ENCODE measurements around the gene DRAM2. TPM values are rescaled to one million over a fixed set of nuclear protein-coding genes. Genes with fewer than 3 reads are reported as not detected.
A peak's percentile ranks its signal among the peaks of the same experiment; 100 is the strongest.

Gene DRAM2
- total RNA-seq, result 10 to 100 TPM; 26.9 to 51.6 (median 43.5) TPM
- 10 to 100 TPM; 76.4 to 87.5 TPM for polyA plus RNA-seq
- 35.7 reads per million, percentile 64 among the genes with 10 or more reads in this experiment for total RNA-seq

DNA sequence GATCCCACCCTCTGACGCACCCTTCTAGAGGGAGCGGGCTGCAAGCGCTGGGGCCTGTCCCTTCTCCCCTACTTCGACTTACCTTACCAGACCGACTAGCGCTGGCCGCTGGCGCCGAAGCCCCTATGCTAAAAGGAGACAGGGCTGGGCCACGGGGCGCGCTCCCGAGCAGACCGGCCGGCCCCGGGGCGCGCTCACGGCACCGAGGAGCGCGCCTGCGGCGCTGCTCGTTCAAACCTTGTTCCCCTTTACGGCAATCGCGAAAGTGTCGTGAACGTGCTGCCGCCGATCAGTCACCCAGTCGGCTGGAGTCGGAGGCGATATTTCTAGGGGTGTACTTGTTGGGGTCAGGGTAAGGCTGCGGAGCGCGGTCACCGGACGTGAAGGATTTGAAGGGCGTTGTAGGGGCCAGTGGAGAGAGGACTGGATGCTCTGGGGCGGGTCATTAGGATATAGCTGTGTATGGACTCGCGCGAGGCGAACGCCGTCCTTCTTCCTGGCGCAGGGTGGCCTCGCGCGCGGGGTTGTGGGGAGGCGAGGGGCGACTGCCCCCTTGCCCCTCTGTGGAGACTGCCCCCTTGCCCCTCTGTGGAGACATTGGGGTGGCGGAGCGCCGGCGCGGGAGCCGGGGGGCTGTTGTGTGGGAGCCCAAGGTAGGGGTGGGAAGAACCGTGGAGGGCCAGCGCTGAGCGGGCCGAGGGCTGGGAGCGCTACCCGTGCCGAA is at the start of gene DRAM2, which contains the start of gene CEPT1:
Gene DRAM2, minus strand, starts transcription at position 138 of the 724 bp plus-strand sequence. CDS start 8,539 bp downstream, outside the sequence.
Gene CEPT1, plus strand, starts transcription at position 268 of the 724 bp plus-strand sequence. CDS start 7,492 bp downstream, outside the sequence.
- intact Hi-C loops (cut with micrococcal nuclease), result loop anchor here (1.0 to 5.0 kb wide), 14 partner anchors 47 to 803 kb away; partner anchors contain the start of genes ATP5PB (in 2 of the 2), WDR77 (in 2 of the 2) and RBM15 (in 1 of the 2)
- CTCF ChIA-PET, result interaction anchor here (0.6 to 1.5 kb wide), 3 partner anchors 15 to 79 kb away, joined by 3 read pairs; no protein-coding TSS in a partner anchor
- Histone ChIP-seq H3K4me1 (ENCODE audit: control insufficient read depth in 2 of 2, insufficient read depth in 2 of 2, low read length in 2 of 2) (peaks cover 18 to 22% of the 10 kb centered on the region in 2 donors), H3K36me3 (ENCODE audit: control insufficient read depth in 2 of 3, insufficient read depth in 3 of 3, low read length in 3 of 3) (peaks cover 0 to 26% (median 0%) of the 10 kb centered on the region in 3 experiments), H3K27ac (ENCODE audit: low read depth, low read length) (peak within 1 kb of the TSS; percentile 93), H3K27me3 (ENCODE audit: control insufficient read depth in 2 of 2, insufficient read depth in 2 of 2, low read length in 2 of 2) (no peaks in the 10 kb centered on the region), H3K9me3 (ENCODE audit: control insufficient read depth in 2 of 3, low read length in 3 of 3) (no peaks in the 10 kb centered on the region), H3K4me3 (ENCODE audit: low read length) (peak within 1 kb of the TSS; percentile 91)
- ATAC-seq, result peak; percentile 95
- Mint-ChIP-seq H3K27me3 (no peaks in the 10 kb centered on the region), H3K4me1 (peaks cover 40 to 75% (median 57%) of the 10 kb centered on the region in 7 donors), H3K4me3 (peak within 1 kb of the TSS; percentile 87 to 100 (median 98)), H3K36me3 (peaks cover 8 to 28% (median 19%) of the 10 kb centered on the region in 5 donors), H3K27ac (peak within 1 kb of the TSS; percentile 91 to 100 (median 97)), H3K9me3 (no peaks in the 10 kb centered on the region)
- DNase-seq, result peak; percentile 77 to 93 (median 89)
- POLR2A ChIA-PET, result interaction anchor here (0.7 to 2.7 kb wide), 25 partner anchors 12 to 206 kb away, joined by 3 to 34 read pairs (median 4); partner anchors contain the start of genes CHI3L2, DENND2D and LRIF1

DNA sequence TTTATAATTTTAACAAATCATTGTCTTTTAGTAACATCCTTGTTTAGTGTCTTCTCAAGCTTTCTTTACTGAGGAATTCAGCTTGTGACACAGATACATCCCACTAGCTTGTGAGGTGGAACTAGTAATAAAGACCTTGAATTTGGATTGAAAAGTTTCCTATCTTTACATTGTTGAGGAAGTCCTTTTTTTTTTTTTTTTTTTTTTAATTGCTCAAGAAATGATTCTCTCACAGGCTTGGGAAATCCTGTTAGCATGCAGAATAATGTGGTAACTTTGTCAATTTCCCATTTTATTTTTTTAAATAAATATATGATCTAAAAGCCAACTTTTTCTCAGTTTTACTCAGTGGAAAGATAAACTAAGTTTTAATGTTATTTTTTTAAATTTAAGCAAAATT is 44.8 kb upstream of the DRAM2 start:
- peaks cover 26 to 45% (median 32%) of the 10 kb centered on the region in 3 experiments for H3K36me3 ChIP-seq (ENCODE audit: control insufficient read depth in 2 of 3, insufficient read depth in 3 of 3, low read length in 3 of 3)
- Mint-ChIP-seq H3K36me3 (peaks cover 26 to 60% (median 42%) of the 10 kb centered on the region in 5 donors), H3K4me1 (peaks cover 58 to 98% (median 91%) of the 10 kb centered on the region in 7 donors), H3K9me3 (no peaks in the 10 kb centered on the region), H3K27ac (peak overlapping the region in 5 of 9 donors; percentile 17 to 99 (median 78)), H3K4me3 (no peak overlapping the region), H3K27me3 (no peaks in the 10 kb centered on the region)
- ChIA-PET CTCF (interaction anchor here (0.7 kb wide), 1 partner anchor 569 kb away, joined by 3 read pairs; no protein-coding TSS in a partner anchor), POLR2A (interaction anchor here (0.7 to 26.6 kb wide), 3 partner anchors 13 to 220 kb away, joined by 4 to 1128 read pairs (median 248); partner anchors contain the start of genes CHI3L2 and DENND2D)
- no peak overlapping the region for H3K4me3 ChIP-seq (ENCODE audit: low read length)
- ATAC-seq (no peak), DNase-seq (no peak)
- peaks cover 12 to 48% of the 10 kb centered on the region in 2 donors for H3K4me1 ChIP-seq (ENCODE audit: control insufficient read depth in 2 of 2, insufficient read depth in 2 of 2, low read length in 2 of 2)
- H3K27me3 ChIP-seq (ENCODE audit: control insufficient read depth in 2 of 2, insufficient read depth in 2 of 2, low read length in 2 of 2), result no peaks in the 10 kb centered on the region
- intact Hi-C loops (cut with micrococcal nuclease), result loop anchor here (5.0 kb wide), 1 partner anchor 38 kb away; no protein-coding TSS in a partner anchor
- H3K9me3 ChIP-seq (ENCODE audit: control insufficient read depth in 2 of 3, low read length in 3 of 3), result no peaks in the 10 kb centered on the region
- no peak overlapping the region for H3K27ac ChIP-seq (ENCODE audit: low read depth, low read length)

GRCh38 chr1:111183308-111184069 is 43.6 kb upstream of the DRAM2 start:
- Histone ChIP-seq H3K27ac (ENCODE audit: low read depth, low read length) (peak overlapping the region; percentile 31), H3K36me3 (ENCODE audit: control insufficient read depth in 2 of 3, insufficient read depth in 3 of 3, low read length in 3 of 3) (peaks cover 18 to 34% (median 24%) of the 10 kb centered on the region in 3 experiments), H3K27me3 (ENCODE audit: control insufficient read depth in 2 of 2, insufficient read depth in 2 of 2, low read length in 2 of 2) (no peaks in the 10 kb centered on the region), H3K4me1 (ENCODE audit: control insufficient read depth in 2 of 2, insufficient read depth in 2 of 2, low read length in 2 of 2) (peaks cover 7 to 43% of the 10 kb centered on the region in 2 donors), H3K9me3 (ENCODE audit: control insufficient read depth in 2 of 3, low read length in 3 of 3) (no peaks in the 10 kb centered on the region), H3K4me3 (ENCODE audit: low read length) (no peak overlapping the region)
- DNase-seq (no peak), ATAC-seq (no peak)
- Mint-ChIP-seq H3K27ac (peak overlapping the region in 8 of 9 donors; percentile 17 to 99 (median 78)), H3K4me1 (peaks cover 53 to 98% (median 91%) of the 10 kb centered on the region in 7 donors), H3K27me3 (no peaks in the 10 kb centered on the region), H3K36me3 (peaks cover 16 to 55% (median 37%) of the 10 kb centered on the region in 5 donors), H3K4me3 (no peak overlapping the region), H3K9me3 (no peaks in the 10 kb centered on the region)
- intact Hi-C loops (cut with micrococcal nuclease), result loop anchor here (2.0 kb wide), 1 partner anchor 13 kb away; no protein-coding TSS in a partner anchor
- ChIA-PET POLR2A (interaction anchor here (1.2 to 26.6 kb wide), 8 partner anchors 11 to 137 kb away, joined by 3 to 1128 read pairs (median 4); partner anchors contain the start of genes CHI3L2, DENND2D and DRAM2), CTCF (interaction anchor here (0.6 to 1.8 kb wide), 5 partner anchors 40 to 259 kb away, joined by 3 to 4 read pairs (median 3); no protein-coding TSS in a partner anchor)

DNA sequence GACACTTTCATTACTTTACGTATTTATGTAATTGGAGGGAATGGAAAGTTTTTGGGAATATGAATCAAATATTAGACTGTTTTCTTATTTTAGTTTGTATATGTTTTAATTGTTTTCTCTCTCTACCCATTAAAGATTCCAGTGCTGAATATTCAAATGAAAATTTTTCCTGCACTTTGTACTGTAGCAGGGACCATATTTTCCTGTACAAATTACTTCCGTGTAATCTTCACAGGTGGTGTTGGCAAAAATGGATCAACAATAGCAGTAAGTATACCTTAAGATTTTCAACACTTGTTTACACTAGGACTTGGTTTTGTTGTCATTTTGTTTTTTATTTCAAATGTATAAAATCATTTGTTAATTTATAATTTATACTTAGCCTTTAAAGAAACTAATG is 42.2 kb upstream of the DRAM2 start:
- CTCF ChIA-PET, result interaction anchor here (1.2 to 1.8 kb wide), 3 partner anchors 10 to 152 kb away, joined by 3 to 4 read pairs (median 3); no protein-coding TSS in a partner anchor
- peaks cover 6 to 24% (median 13%) of the 10 kb centered on the region in 3 experiments for H3K36me3 ChIP-seq (ENCODE audit: control insufficient read depth in 2 of 3, insufficient read depth in 3 of 3, low read length in 3 of 3)
- H3K9me3 ChIP-seq (ENCODE audit: control insufficient read depth in 2 of 3, low read length in 3 of 3), result no peaks in the 10 kb centered on the region
- Mint-ChIP-seq H3K9me3 (no peaks in the 10 kb centered on the region), H3K27me3 (no peaks in the 10 kb centered on the region), H3K36me3 (peaks cover 10 to 49% (median 31%) of the 10 kb centered on the region in 5 donors), H3K4me1 (peaks cover 45 to 95% (median 85%) of the 10 kb centered on the region in 7 donors), H3K27ac (peak overlapping the region in 8 of 9 donors; percentile 13 to 99 (median 75)), H3K4me3 (peak overlapping the region in 1 of 10 donors; percentile 4)
- no peaks in the 10 kb centered on the region for H3K27me3 ChIP-seq (ENCODE audit: control insufficient read depth in 2 of 2, insufficient read depth in 2 of 2, low read length in 2 of 2)
- no peak overlapping the region for H3K4me3 ChIP-seq (ENCODE audit: low read length)
- no peak for ATAC-seq
- intact Hi-C loops (cut with micrococcal nuclease), result loop anchor here (2.0 kb wide), 1 partner anchor 15 kb away; no protein-coding TSS in a partner anchor
- DNase-seq, result no peak
- no peak overlapping the region for H3K27ac ChIP-seq (ENCODE audit: low read depth, low read length)
- POLR2A ChIA-PET, result interaction anchor here (1.2 to 26.6 kb wide), 4 partner anchors 16 to 139 kb away, joined by 3 to 1128 read pairs (median 126); partner anchors contain the start of genes CHI3L2, DENND2D and DRAM2
- H3K4me1 ChIP-seq (ENCODE audit: control insufficient read depth in 2 of 2, insufficient read depth in 2 of 2, low read length in 2 of 2), result peaks cover 0 to 29% of the 10 kb centered on the region in 2 donors

DNA sequence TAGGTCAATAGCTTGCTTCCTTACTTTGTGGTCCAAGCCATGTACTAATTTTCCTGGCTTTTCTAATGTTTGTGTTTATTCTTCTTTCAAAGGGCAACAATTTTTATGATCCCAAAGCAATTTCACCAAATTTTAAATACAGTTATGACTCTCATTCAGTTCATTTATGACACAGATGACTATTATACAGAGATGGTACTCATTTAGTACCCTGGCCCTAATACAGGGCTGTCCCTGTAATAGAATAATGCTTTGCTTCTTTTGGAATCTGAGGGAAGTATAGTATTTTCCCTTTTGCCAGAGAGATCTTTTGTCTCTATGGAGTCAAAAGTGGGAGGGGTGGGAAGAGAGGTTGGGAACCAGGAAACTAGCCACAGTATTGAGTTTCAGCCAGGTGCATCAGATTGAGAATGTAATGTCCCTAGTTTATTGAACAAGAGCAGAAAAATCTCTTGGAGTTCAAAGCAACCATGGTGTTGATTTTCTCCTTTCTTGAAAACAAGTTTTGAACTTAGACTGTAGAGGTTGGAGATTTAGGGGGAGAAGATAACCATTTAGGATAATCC is 40.2 kb upstream of the DRAM2 start:
- Histone ChIP-seq H3K27ac (ENCODE audit: low read depth, low read length) (peak overlapping the region; percentile 24), H3K9me3 (ENCODE audit: control insufficient read depth in 2 of 3, low read length in 3 of 3) (no peaks in the 10 kb centered on the region), H3K4me3 (ENCODE audit: low read length) (no peak overlapping the region), H3K36me3 (ENCODE audit: control insufficient read depth in 2 of 3, insufficient read depth in 3 of 3, low read length in 3 of 3) (peaks cover 0 to 14% (median 4%) of the 10 kb centered on the region in 3 experiments), H3K27me3 (ENCODE audit: control insufficient read depth in 2 of 2, insufficient read depth in 2 of 2, low read length in 2 of 2) (no peaks in the 10 kb centered on the region), H3K4me1 (ENCODE audit: control insufficient read depth in 2 of 2, insufficient read depth in 2 of 2, low read length in 2 of 2) (peaks cover 0 to 18% of the 10 kb centered on the region in 2 donors)
- H3K36me3 Mint-ChIP-seq, result peaks cover under 1 to 52% (median 25%) of the 10 kb centered on the region in 5 donors
- DNase-seq (no peak), ATAC-seq (no peak)
- H3K27ac Mint-ChIP-seq, result peak overlapping the region in 8 of 9 donors; percentile 72 to 99 (median 88)
- intact Hi-C loops (cut with micrococcal nuclease), result no loop called here
- peak overlapping the region in 2 of 10 donors; percentile 8 to 45 for H3K4me3 Mint-ChIP-seq
- CTCF ChIA-PET, result interaction anchor here (0.6 to 1.1 kb wide), 2 partner anchors 11 to 166 kb away, joined by 3 to 5 read pairs; no protein-coding TSS in a partner anchor
- peaks cover 30 to 91% (median 76%) of the 10 kb centered on the region in 7 donors for H3K4me1 Mint-ChIP-seq
- POLR2A ChIA-PET, result interaction anchor here (1.0 to 26.6 kb wide), 5 partner anchors 13 to 130 kb away, joined by 3 to 1128 read pairs (median 5); partner anchors contain the start of genes CHI3L2 and DENND2D
- no peaks in the 10 kb centered on the region for H3K9me3 Mint-ChIP-seq
- no peaks in the 10 kb centered on the region for H3K27me3 Mint-ChIP-seq
